HG02981 (cell line): ENCODE results near the gene CLDN9.

Experiments
- ATAC-seq: cut with Tn5 transposase; IDR thresholded peaks from one replicate; pipeline ENCODE4 v1.9.1; 2021; ENCODE audit warnings: mild to moderate bottlenecking, moderate library complexity; ENCODE audit not compliant: unreplicated experiment

CLDN9 gene

GRCh38 chr16:3015865-3016521 is 3.3 kb downstream of the CLDN9 start:
- no peak for ATAC-seq

- ATAC-seq = no peak
Observed at GRCh38 chr16:3017344-3017743, 4.6 kb downstream of the CLDN9 start.

- ATAC-seq = no peak
Observed at GRCh38 chr16:3017794-3018506, 5.2 kb downstream of the CLDN9 start, which contains the start of gene CLDN6. Gene CLDN6, minus strand, starts transcription at chr16:3018183. Its CDS starts 2,162 bp downstream, at chr16:3016021.

GRCh38 chr16:3019594-3020246 is 7.0 kb downstream of the CLDN9 start:
- ATAC-seq = no peak

- no peak for ATAC-seq
Observed at GRCh38 chr16:3020247-3020603, 7.5 kb downstream of the CLDN9 start, which contains the start of gene TNFRSF12A. Gene TNFRSF12A, plus strand, starts transcription at chr16:3020368. Its CDS starts 30 bp downstream, at chr16:3020398.

- no peak for ATAC-seq
Observed at GRCh38 chr16:3020604-3021448, 8.1 kb downstream of the CLDN9 start.

- no peak for ATAC-seq
Observed at GRCh38 chr16:3021449-3022207, 8.9 kb downstream of the CLDN9 start.

GRCh38 chr16:3022208-3022683 is 9.5 kb downstream of the CLDN9 start:
- no peak for ATAC-seq

GRCh38 chr16:3022684-3023414 is 10.1 kb downstream of the CLDN9 start:
- no peak for ATAC-seq

- ATAC-seq = no peak
Observed at GRCh38 chr16:3023415-3023668, 10.6 kb downstream of the CLDN9 start.

GRCh38 chr16:3023669-3024478 is 11.2 kb downstream of the CLDN9 start, which contains the start of the genes HCFC1R1 and THOC6:
Gene HCFC1R1, minus strand, starts transcription at chr16:3023942. Its CDS starts 1 bp downstream, at chr16:3023941.
Gene THOC6, plus strand, starts transcription at chr16:3024035. Its CDS starts 292 bp downstream, at chr16:3024327.
- peak; percentile 69 for ATAC-seq

GRCh38 chr16:3025032-3026002 is 12.6 kb downstream of the CLDN9 start:
- no peak for ATAC-seq

- ATAC-seq = no peak
Observed at GRCh38 chr16:3026003-3026378, 13.3 kb downstream of the CLDN9 start.

- ATAC-seq = no peak
Observed at GRCh38 chr16:3026609-3027488, 14.1 kb downstream of the CLDN9 start.

GRCh38 chr16:3027489-3027795 is 14.7 kb downstream of the CLDN9 start:
- no peak for ATAC-seq

- peak; percentile 29 for ATAC-seq
Observed at GRCh38 chr16:3027983-3028715, 15.4 kb downstream of the CLDN9 start.
